Prostate gland (tissue), 2 donors: Measurements from ENCODE around the gene KDELR3. TPM values are rescaled to one million over a fixed set of nuclear protein-coding genes. Genes with fewer than 3 reads are reported as not detected.

Source experiments
- DNase-seq: peaks from one replicate; pipeline ENCODE4 v3.0.0-alpha.2; 2019; ENCODE audit warnings: low spot score
- H3K27ac ChIP-seq, 2 donors: fragments of 200-600 bp; sonication (generic); 2 replicates each; pipeline ENCODE4 v1.5.1; 2017 to 2019
- H3K27me3 ChIP-seq: fragments of 200-600 bp; sonication (generic); replicated peaks from 2 replicates; pipeline ENCODE4 v1.5.1; 2019; ENCODE audit not compliant: insufficient read depth
- H3K36me3 ChIP-seq, 2 donors: fragments of 200-600 bp; sonication (generic); 1 replicate in 1 of 2; 2 replicates in 1 of 2; pipeline versions ENCODE4 v1.5.1 to v1.8.1; 2017 to 2019
- H3K4me1 ChIP-seq: fragments of 200-600 bp; sonication (generic); replicated peaks from 2 replicates; pipeline ENCODE4 v1.5.1; 2019
- H3K4me3 ChIP-seq, 2 donors: fragments of 200-600 bp; sonication (generic); 2 replicates each; pipeline ENCODE4 v1.5.1; 2017 to 2019
- H3K9me3 ChIP-seq: fragments of 200-600 bp; sonication (generic); 2 replicates; pipeline ENCODE4 v1.5.1; 2017
- CTCF ChIP-seq, 4 experiments: fragments of 200-600 bp in 2 of 4; fragments of 450-650 bp in 2 of 4; sonication (generic) in 2 of 4; IDR thresholded peaks; 1 replicate in 3 of 4; 2 replicates in 1 of 4; pipeline ENCODE4 v1.5.1; 2016 to 2019; ENCODE audit warnings: antibody characterized with exemption in 4 of 4, mild to moderate bottlenecking in 2 of 4, moderate library complexity in 2 of 4
- POLR2A ChIP-seq: fragments of 450-650 bp; IDR thresholded peaks from one replicate; pipeline ENCODE4 v1.6.1; 2016; ENCODE audit warnings: antibody characterized with exemption, mild to moderate bottlenecking
- POLR2AphosphoS5 ChIP-seq: sonication (generic); formaldehyde crosslinking; IDR thresholded peaks from one replicate; pipeline ENCODE4 v1.6.1; 2017; ENCODE audit warnings: antibody characterized with exemption
- WGBS: methylation state at CpG from one replicate; pipeline ENCODE4 v1.1.5; 2018; 5-methylcytosine and 5-hydroxymethylcytosine counted together
- intact Hi-C: fragments of 100-400 bp; cut with DNase I; formaldehyde crosslinking; loops from one replicate; pipeline ENCODE4 v1.14.2; 2022
- total RNA-seq, 2 donors: library from RNA; depleted of rRNA; stranded (reverse); fragments of >200 nt; gene quantifications; one replicate each; pipeline ENCODE4 v1.1.0, GENCODE V29; 2016

KDELR3 gene
- total RNA-seq, 2 donors from 2014 or later, result 13.8 to 25.4 TPM

DNA sequence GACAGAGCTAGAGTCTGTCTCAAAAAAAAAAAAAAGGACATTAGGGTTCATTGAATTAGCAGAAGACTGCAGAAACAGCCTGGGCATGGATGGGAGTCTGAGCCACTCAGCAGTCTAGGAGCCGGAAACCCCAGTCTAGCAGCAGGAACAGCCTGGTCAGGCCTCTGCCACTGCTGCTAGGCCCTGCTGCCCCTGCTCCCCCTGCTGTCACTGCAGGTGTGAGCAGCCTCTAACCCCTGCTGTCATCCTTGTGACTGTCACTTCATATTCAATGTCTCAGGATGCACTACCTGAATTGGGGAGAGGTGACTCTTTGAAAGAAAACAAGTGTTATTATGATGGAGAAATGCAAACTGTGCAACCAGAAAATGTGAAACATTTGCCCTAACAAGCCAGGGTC is 45.2 kb downstream of the KDELR3 start:
- no peaks in the 10 kb centered on the region for H3K36me3 ChIP-seq
- H3K4me1 ChIP-seq, result no peaks in the 10 kb centered on the region
- H3K27me3 ChIP-seq, result no peaks in the 10 kb centered on the region
- 67% methylated on average over 1 of the region's 1 CpG for WGBS
- no peak overlapping the region for H3K4me3 ChIP-seq
- no peaks in the 10 kb centered on the region for H3K9me3 ChIP-seq
- intact Hi-C loops, result no loop called here
- TF ChIP-seq POLR2A (no peak), CTCF (IDR thresholded peaks at IDR 0.05) (no peak), POLR2AphosphoS5 (no peak)
- no peak for DNase-seq
- no peak overlapping the region for H3K27ac ChIP-seq

DNA sequence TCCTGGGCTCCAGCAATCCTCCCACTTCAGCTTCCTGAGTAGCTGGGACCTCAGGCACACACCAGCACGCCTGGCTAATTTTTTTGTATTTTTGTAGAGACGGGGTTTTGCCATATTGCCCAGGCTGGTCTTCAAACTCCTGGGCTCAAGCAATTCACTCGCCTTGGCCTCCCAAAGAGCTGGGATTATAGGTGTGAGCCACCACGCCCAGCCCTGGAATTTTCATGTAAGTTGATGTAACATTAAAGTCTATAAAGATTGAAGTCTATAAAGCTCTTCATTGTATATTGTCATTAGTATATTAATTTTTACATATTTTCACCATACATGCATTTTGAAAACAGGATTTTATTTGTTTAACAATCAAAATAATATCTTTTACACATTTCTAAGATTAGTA is 50.7 kb downstream of the KDELR3 start:
- intact Hi-C loops, result no loop called here
- no peaks in the 10 kb centered on the region for H3K27me3 ChIP-seq
- WGBS, result 95% methylated on average over 4 of the region's 4 CpGs
- no peak overlapping the region for H3K27ac ChIP-seq
- no peaks in the 10 kb centered on the region for H3K4me1 ChIP-seq
- H3K36me3 ChIP-seq, result no peaks in the 10 kb centered on the region
- TF ChIP-seq CTCF (IDR thresholded peaks at IDR 0.05), result no peak
- no peak for TF ChIP-seq POLR2A
- no peak for TF ChIP-seq POLR2AphosphoS5
- no peaks in the 10 kb centered on the region for H3K9me3 ChIP-seq
- no peak for DNase-seq
- no peak overlapping the region for H3K4me3 ChIP-seq

GRCh38 chr22:38519453-38520250 is 51.8 kb downstream of the KDELR3 start:
- Histone ChIP-seq H3K9me3 (no peaks in the 10 kb centered on the region), H3K27me3 (no peaks in the 10 kb centered on the region), H3K4me3 (no peak overlapping the region), H3K4me1 (no peaks in the 10 kb centered on the region), H3K27ac (no peak overlapping the region), H3K36me3 (no peaks in the 10 kb centered on the region)
- 99% methylated on average over 2 of the region's 2 CpGs for WGBS
- no peak for DNase-seq
- intact Hi-C loops, result no loop called here
- TF ChIP-seq POLR2AphosphoS5, result no peak
- no peak for TF ChIP-seq CTCF (IDR thresholded peaks at IDR 0.05)
- TF ChIP-seq POLR2A, result no peak

- H3K4me1 ChIP-seq, result no peaks in the 10 kb centered on the region
- no peaks in the 10 kb centered on the region for H3K9me3 ChIP-seq
- no peak overlapping the region for H3K4me3 ChIP-seq
- DNase-seq, result no peak
- no peaks in the 10 kb centered on the region for H3K27me3 ChIP-seq
- no peak for TF ChIP-seq CTCF (IDR thresholded peaks at IDR 0.05)
- no peak for TF ChIP-seq POLR2AphosphoS5
- no peak for TF ChIP-seq POLR2A
- no peak overlapping the region for H3K27ac ChIP-seq
- 82% methylated on average over 3 of the region's 3 CpGs for WGBS
- intact Hi-C loops, result no loop called here
- no peaks in the 10 kb centered on the region for H3K36me3 ChIP-seq
Measured at GRCh38 chr22:38523029-38523428, 55.1 kb downstream of the KDELR3 start.

- Histone ChIP-seq H3K27ac (no peak overlapping the region), H3K9me3 (no peaks in the 10 kb centered on the region), H3K27me3 (no peaks in the 10 kb centered on the region), H3K4me3 (no peak overlapping the region), H3K36me3 (no peaks in the 10 kb centered on the region), H3K4me1 (no peaks in the 10 kb centered on the region)
- TF ChIP-seq POLR2A (no peak), CTCF (IDR thresholded peaks at IDR 0.05) (no peak), POLR2AphosphoS5 (no peak)
- DNase-seq, result no peak
- 95% methylated on average over 5 of the region's 5 CpGs for WGBS
- intact Hi-C loops, result no loop called here
Measured at GRCh38 chr22:38523479-38523878, 55.6 kb downstream of the KDELR3 start.
